Neural progenitor cell (in vitro differentiated cells): ENCODE results near the gene PTPN14. TPM values are rescaled to one million over a fixed set of nuclear protein-coding genes. Genes with fewer than 3 reads are reported as not detected.

Source experiments
- DNase-seq: peaks from one replicate; pipeline ENCODE4 v3.0.0-alpha.2; 2016; ENCODE audit warnings: low spot score
- H2AFZ ChIP-seq: fragments of 200-600 bp; sonication (generic); replicated peaks from 2 replicates; pipeline ENCODE4 v1.6.1; 2016; ENCODE audit warnings: antibody characterized with exemption
- H3F3A ChIP-seq: fragments of 200-600 bp; sonication (generic); 2 replicates; pipeline ENCODE4 v1.6.1; 2016; ENCODE audit warnings: antibody characterized with exemption, low read depth
- H3K27ac ChIP-seq: fragments of 200-600 bp; sonication (generic); 2 replicates; pipeline ENCODE4 v1.5.1; 2016; ENCODE audit warnings: mild to moderate bottlenecking
- H3K27me3 ChIP-seq: fragments of 200-600 bp; sonication (generic); 2 replicates; pipeline ENCODE4 v1.6.1; 2016; ENCODE audit warnings: mild to moderate bottlenecking, moderate library complexity
- H3K36me3 ChIP-seq: fragments of 200-600 bp; sonication (generic); 2 replicates; pipeline ENCODE4 v1.5.1; 2016
- H3K4me1 ChIP-seq: fragments of 200-600 bp; sonication (generic); 2 replicates; pipeline ENCODE4 v1.6.1; 2016; ENCODE audit warnings: mixed run types
- H3K4me2 ChIP-seq: fragments of 200-600 bp; sonication (generic); 2 replicates; pipeline ENCODE4 v1.6.1; 2016
- H3K4me3 ChIP-seq: fragments of 200-600 bp; sonication (generic); 2 replicates; pipeline ENCODE4 v1.5.1; 2016
- H3K79me2 ChIP-seq: fragments of 200-600 bp; sonication (generic); 2 replicates; pipeline ENCODE4 v1.6.1; 2016; ENCODE audit warnings: low read depth
- H3K9ac ChIP-seq: fragments of 200-600 bp; sonication (generic); 2 replicates; pipeline ENCODE4 v1.6.1; 2016
- H3K9me3 ChIP-seq: fragments of 200-600 bp; sonication (generic); 2 replicates; pipeline ENCODE4 v1.5.1; 2016; ENCODE audit warnings: low read depth
- H4K20me1 ChIP-seq: fragments of 200-600 bp; sonication (generic); 2 replicates; pipeline ENCODE4 v1.6.1; 2016; ENCODE audit warnings: low read depth
- H3K27ac Mint-ChIP-seq: 3 replicates; pipeline ENCODE4 v1.8.0; 2021; ENCODE audit warnings: mixed read lengths
- H3K27me3 Mint-ChIP-seq: 2 replicates; pipeline ENCODE4 v1.8.0; 2022; ENCODE audit warnings: low read depth, mild to moderate bottlenecking, inconsistent platforms, moderate library complexity, mixed read lengths; ENCODE audit not compliant: insufficient read depth
- H3K36me3 Mint-ChIP-seq: 3 replicates; pipeline ENCODE4 v1.8.0; 2021; ENCODE audit warnings: mixed read lengths
- H3K4me1 Mint-ChIP-seq: 3 replicates; pipeline ENCODE4 v1.8.0; 2021; ENCODE audit warnings: mixed read lengths
- H3K4me3 Mint-ChIP-seq: 3 replicates; pipeline ENCODE4 v1.8.0; 2021; ENCODE audit warnings: mild to moderate bottlenecking, moderate library complexity, mixed read lengths
- H3K9me3 Mint-ChIP-seq: 3 replicates; pipeline ENCODE4 v1.8.0; 2020; ENCODE audit warnings: mixed read lengths
- CTCF ChIP-seq: fragments of 200-600 bp; sonication (generic); IDR thresholded peaks from 2 replicates; pipeline ENCODE4 v1.5.1; 2017; ENCODE audit warnings: antibody characterized with exemption, mild to moderate bottlenecking
- EZH2 ChIP-seq: fragments of 200-600 bp; sonication (generic); IDR thresholded peaks from 2 replicates; pipeline ENCODE4 v1.6.1; 2017; ENCODE audit warnings: antibody characterized with exemption, mild to moderate bottlenecking, moderate library complexity
- EZH2phosphoT487 ChIP-seq: fragments of 200-600 bp; sonication (generic); IDR thresholded peaks from 2 replicates; pipeline ENCODE4 v1.6.1; 2017; ENCODE audit warnings: antibody characterized with exemption
- total RNA-seq: library from RNA; depleted of rRNA; stranded (reverse); fragments of >200 nt; gene quantifications from 2 replicates; pipeline ENCODE4 v1.2.3, GENCODE V29; 2015; ENCODE audit warnings: low replicate concordance

The PTPN14 gene
- total RNA-seq, 1 donor from 2014 or later, result 28.3 TPM

GRCh38 chr1:214300149-214300780, 251.1 kb downstream of the PTPN14 start:
- Histone ChIP-seq H3K27me3 (no peaks in the 10 kb centered on the region), H3K9me3 (no peaks in the 10 kb centered on the region), H3K4me3 (no peak overlapping the region), H3K27ac (no peak overlapping the region), H3F3A (peaks cover 6% of the 10 kb centered on the region), H3K4me2 (no peak overlapping the region), H3K79me2 (no peaks in the 10 kb centered on the region), H3K36me3 (no peaks in the 10 kb centered on the region), H4K20me1 (peaks cover 2% of the 10 kb centered on the region), H3K4me1 (peaks cover 25% of the 10 kb centered on the region), H2AFZ (no peak overlapping the region), H3K9ac (no peak overlapping the region)
- no peaks in the 10 kb centered on the region for H3K27me3 Mint-ChIP-seq
- DNase-seq, result no peak
- H3K4me1 Mint-ChIP-seq, result peaks cover 37% of the 10 kb centered on the region
- H3K4me3 Mint-ChIP-seq, result no peak overlapping the region
- TF ChIP-seq CTCF (no peak), EZH2 (no peak), EZH2phosphoT487 (no peak)
- no peak overlapping the region for H3K27ac Mint-ChIP-seq
- H3K9me3 Mint-ChIP-seq, result peaks cover 3% of the 10 kb centered on the region
- no peaks in the 10 kb centered on the region for H3K36me3 Mint-ChIP-seq

Other genes starting within 250 kb of the PTPN14 start
- 213 and 254 TPM in 2 replicates for gene CENPF, start 51.6 kb upstream of the PTPN14 start, total RNA-seq